HEK293 (cell line): ENCODE data around the gene CARD11.

Experiments
- YY2 ChIP-seq: fragments of 450-650 bp; formaldehyde crosslinking; IDR thresholded peaks from 2 replicates; pipeline ENCODE4 v1.5.1; 2016; ENCODE audit warnings: missing biosample characterization, missing genetic modification characterization
- ZNF174 ChIP-seq: fragments of 450-650 bp; formaldehyde crosslinking; IDR thresholded peaks from 2 replicates; pipeline ENCODE4 v1.5.0; 2017; ENCODE audit warnings: missing biosample characterization, mild to moderate bottlenecking, missing genetic modification characterization
- ZNF274 ChIP-seq, 2 experiments: fragments of 200-500 bp in 1 of 2; fragments of 450-650 bp in 1 of 2; sonication (Bioruptor generic) in 1 of 2; formaldehyde crosslinking in 1 of 2; IDR thresholded peaks; 2 replicates each; pipeline versions ENCODE4 v1.5.1 to v1.6.1; 2014 to 2016; ENCODE audit warnings: borderline replicate concordance in 1 of 2, inconsistent platforms in 1 of 2, low read length in 1 of 2, missing biosample characterization in 1 of 2, missing genetic modification characterization in 1 of 2
- ZNF501 ChIP-seq: fragments of 450-650 bp; formaldehyde crosslinking; IDR thresholded peaks from 2 replicates; pipeline ENCODE4 v1.5.1; 2016; ENCODE audit warnings: missing biosample characterization, missing genetic modification characterization
- ZNF777 ChIP-seq: fragments of 450-650 bp; formaldehyde crosslinking; IDR thresholded peaks from 2 replicates; pipeline ENCODE4 v1.5.1; 2017; ENCODE audit warnings: missing biosample characterization, missing genetic modification characterization, borderline replicate concordance

GRCh38 chr7:2959103-2959680, 84.5 kb downstream of the CARD11 start:
- TF ChIP-seq ZNF274 (IDR thresholded peaks at IDR 0.05; ENCODE audit: low read length) (no peak), ZNF274 (tag by site-specific recombination; IDR thresholded peaks at IDR 0.05; ENCODE audit: borderline replicate concordance) (no peak), YY2 (tag by site-specific recombination) (no peak), ZNF501 (no peak), ZNF777 (no peak), ZNF174 (no peak)
